Measurements from ENCODE around the gene PLEKHA7. TPM values are rescaled to one million over a fixed set of nuclear protein-coding genes. Genes with fewer than 3 reads are reported as not detected.

PLEKHA7 gene
- total RNA-seq, 1 donor from 2014 or later, result 43.2 TPM

DNA sequence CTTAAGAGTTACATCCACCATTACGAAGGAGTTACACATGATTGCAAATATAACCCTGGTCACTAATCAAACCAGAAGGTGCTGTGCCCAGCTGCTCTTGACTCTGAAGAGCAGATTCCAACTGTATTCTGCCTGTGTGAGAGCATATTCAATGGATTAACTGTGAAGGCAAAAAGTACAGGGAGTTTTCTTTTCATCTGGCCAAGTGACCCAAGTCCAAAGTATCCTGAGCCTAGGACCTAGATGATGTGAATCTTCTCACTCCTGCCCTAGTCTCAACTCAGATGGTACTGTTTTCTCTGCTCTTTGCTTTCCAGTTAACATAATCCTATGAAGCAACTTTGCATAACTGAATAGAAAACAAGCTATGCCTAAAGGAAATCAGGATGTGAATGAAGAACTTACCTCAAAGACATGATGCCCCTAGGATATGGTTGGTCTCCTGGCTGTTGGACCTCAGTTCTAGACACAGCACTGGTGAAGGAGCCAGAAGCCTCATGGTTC is 169.9 kb downstream of the PLEKHA7 start:
- no peak for DNase-seq (ENCODE audit: low spot score)

DNA sequence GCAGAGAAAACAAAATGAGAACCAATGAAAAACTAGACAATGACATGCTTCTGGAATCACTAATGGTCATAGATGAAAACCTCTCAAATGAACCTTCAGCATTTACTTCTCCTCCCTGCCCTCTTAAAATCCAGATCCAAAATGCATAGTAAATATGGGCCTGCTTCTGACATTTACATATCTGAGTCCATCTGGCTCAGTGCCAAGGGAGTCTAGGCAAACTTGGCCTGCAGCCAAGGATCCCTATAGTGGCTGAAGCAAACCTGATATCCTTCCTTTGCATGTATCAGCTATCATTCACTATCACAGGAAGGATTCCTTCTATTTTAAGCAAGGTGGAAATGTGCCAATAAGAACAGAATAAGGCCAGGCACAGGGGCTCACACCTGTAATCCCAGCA is 170.9 kb downstream of the PLEKHA7 start:
- DNase-seq (ENCODE audit: low spot score), result no peak

DNA sequence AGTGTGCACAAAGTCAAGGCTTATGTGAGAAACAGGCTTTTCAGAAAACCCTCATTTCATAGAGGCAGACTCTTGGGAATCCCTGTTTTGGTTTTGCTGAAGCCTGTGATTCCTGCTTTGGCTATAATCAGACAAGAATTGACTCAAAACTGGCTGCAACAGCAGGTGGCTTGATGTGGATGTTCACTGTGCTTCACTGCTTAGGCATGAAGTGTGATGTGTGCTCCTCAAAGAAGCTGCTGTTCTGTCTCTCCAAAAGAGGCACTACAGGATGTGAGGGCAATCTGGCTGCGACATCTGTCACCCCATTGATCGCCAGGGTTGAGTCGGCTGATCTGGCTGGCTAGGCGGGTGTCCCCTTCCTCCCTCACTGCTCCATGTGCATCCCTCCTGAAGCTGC is 172.2 kb downstream of the PLEKHA7 start:
- DNase-seq (ENCODE audit: low spot score), result no peak

DNA sequence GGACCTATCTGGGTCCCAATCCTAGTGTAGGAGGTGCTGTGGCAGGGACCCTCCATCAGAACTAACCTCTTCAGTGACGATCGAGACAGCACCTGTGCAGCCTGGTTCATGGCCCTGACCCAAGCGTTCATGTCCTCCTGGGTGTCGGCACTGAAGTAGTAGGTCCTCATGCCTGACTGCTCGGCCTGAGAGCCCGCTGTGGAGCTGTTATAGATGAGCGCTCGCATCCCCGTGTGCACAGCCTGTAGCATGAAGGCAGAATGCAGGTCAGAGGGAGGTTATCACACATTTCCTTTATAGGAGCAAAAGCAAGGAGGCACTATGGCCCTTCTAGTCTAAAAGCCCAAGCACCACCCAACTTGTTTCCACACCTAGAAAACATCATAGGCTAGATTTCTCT is 172.7 kb downstream of the PLEKHA7 start:
- no peak for DNase-seq (ENCODE audit: low spot score)

DNA sequence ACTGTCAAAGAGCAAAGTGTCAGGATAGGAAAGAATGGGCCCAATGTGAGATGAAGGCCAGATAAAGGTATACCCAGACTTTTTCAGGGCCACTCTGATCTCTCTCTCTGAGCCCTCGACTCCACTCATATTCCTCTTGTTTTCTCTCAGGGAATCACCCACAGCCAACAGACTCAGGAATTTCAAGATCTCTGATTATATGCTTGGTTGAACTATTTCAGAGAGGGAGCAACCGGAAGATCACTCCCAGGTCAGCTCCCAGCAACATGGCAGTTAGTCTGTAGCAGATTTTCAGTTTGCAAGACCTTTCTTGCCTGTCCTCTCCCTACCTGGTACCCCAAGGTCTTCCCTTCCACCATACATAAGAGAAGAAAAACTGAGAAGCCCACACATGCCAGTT is 173.3 kb downstream of the PLEKHA7 start:
- DNase-seq (ENCODE audit: low spot score), result no peak

DNA sequence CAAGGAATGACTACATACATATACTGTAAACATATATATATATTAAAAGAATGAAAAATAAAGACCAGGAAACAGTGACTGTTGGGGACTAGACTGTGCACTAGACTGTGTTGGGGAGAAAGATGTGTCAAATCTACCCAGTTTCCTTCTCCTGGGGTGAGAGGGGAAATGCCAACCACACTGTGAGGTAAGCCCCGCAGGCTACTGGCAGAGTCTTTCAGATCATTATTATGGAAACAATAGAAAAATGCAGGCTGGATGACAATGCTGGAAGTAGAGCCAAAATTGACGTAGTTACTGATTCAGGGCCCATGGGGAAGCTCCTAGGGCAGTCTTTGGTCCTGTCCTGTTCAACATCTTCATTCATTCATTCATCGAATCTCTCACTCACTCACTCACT is 174.4 kb downstream of the PLEKHA7 start:
- DNase-seq (ENCODE audit: low spot score), result no peak

DNA sequence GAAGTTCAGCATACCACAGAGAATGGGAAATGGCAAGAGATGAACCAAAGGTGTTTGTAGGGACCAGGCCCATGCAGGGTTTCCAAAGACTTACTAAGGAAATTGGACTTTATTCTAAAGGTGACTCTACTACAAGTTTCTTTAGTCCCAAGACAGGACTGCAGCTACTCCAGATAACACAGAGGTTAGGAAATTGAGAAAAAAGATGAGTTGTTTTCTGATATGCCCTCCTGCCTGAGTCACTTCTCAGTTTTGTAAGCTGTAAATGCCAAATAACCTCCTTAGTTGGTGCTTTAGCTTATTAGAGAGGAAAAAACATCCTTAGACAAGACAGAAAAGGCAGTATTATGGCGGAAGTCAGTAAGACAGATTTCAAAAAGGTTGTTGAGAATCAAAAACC is 179.8 kb downstream of the PLEKHA7 start:
- DNase-seq (ENCODE audit: low spot score), result no peak

DNA sequence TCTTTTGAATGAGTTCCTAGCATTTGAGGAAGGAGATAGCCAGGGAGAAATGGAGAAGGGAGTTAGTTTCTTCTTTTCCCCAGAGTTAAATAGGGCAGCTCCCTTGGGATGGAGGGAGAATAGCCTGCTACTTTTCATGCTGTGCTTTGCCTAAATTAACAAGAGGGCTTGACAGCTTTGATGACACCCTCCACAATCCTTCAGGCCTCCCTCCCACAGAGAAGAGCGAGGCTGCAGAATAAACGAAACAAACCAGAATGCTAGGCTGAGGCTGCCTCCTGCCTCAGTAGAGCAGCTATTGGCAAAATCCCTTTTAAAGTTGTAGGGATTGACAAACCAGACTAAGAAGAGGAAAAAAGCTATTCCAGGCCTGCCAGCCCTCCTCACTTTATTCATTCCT is 181.2 kb downstream of the PLEKHA7 start:
- no peak for DNase-seq (ENCODE audit: low spot score)

DNA sequence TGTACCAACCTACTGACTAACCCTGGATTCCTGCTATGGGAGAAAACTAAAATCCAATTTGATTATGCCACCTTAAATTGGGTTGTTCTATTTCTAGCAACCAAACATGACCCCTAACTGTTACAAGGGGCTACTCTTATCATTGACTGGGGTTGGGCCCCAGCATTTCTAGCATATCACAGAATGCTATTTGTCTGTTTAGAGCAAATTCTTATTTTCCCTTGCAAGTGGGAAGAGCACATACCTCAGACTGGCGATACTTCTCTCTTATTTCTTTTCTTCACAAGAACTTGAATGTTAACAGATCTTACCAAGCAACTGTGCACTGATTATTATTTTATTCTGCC is 182.0 kb downstream of the PLEKHA7 start:
- DNase-seq (ENCODE audit: low spot score), result no peak

DNA sequence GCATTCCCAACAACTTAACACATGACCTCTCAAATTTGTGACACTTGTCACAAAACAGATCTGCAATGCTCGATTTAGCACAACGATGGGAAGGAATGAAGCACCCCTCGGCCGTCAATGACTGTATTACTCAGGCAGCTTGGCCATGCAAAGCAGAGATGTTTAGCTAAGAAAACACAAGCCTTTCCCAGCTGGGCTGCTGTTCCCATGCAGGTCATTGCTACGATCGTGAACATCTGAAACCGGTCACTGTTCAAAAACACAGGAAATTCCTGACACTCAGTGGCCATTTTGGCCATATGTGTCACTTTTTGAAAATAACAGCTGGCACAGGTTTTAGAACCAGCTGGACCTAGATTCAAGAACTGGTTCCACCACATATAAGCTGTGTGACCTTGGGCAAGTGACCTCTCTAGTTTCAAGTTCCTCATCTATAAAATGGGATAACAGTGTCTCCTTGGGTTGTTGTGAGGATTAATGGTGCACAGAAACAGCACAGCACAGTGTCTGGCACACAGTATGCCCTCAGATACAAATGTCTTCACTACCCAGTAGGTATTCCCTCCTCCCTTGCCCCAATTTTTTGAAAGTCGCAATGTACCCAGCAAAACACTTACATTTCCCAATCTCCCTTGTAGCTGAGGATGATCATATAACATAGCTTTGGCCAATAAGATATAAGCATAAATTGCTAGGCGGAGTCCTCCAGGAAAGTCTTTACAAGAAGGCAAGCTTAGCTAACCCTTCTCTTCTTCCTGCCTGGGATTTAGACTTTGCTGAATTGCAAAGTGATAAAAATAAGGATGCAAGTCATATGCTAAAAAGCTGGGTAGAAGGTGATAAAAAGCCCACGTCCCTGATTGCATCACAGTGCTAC is 182.7 kb downstream of the PLEKHA7 start:
- DNase-seq (ENCODE audit: low spot score), result no peak

DNA sequence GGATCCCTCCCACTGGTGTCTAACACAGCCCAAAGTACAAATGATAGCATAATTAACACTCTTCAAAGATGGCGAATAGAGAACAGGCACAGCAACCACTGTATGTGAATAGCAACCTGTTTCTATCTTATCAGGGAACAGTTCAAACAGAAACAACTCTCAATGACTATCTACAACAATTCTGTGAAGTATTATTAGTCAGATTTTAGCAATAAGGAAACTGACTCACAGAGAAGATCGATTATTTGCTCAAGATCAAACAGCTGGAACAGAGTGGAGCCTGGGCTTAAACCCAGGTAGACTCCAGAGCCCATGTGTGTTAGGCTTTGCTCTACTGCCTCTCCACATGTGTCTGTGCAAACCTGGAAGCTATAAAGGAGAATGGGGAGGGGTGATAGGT is 187.1 kb downstream of the PLEKHA7 start:
- DNase-seq (ENCODE audit: low spot score), result no peak

DNA sequence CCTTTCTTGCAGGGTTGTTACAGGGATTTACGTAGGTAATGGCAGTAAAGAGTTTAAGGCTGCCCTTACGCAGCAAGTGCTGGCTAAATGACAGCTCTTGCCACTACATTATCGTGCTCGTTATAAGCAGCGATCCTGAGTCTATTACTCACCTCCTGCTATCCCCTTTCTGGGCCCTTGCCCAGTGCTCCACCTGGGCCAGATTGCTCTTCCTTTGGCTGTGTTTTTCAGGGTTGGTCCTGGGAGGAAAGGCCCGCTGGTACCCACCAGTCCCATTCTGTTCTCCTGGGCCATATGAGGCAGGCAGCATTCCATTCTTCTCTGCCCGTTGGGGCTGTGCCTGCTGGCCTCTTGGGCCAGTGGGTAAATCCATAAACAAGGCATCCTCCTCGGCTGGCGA is 188.2 kb downstream of the PLEKHA7 start:
- no peak for DNase-seq (ENCODE audit: low spot score)

DNA sequence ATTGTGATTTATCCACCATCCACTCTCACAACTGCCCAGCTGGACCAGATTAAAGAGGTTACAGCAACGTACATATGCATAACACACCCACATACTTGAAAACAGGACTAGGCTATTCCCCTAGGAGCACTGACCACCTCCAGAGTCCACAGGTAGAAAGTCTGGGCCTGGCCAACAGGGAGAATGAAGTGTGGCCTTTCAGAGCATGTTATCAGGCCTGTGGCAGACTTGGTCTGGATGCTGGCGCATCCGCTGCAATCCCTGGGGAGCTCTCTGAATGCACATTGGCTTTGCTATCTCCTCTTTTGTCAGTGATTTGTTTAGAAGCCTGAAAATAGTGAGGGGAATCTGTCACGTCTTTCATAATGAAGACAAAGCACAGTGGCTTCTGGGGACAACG is 189.1 kb downstream of the PLEKHA7 start:
- DNase-seq (ENCODE audit: low spot score), result no peak

DNA sequence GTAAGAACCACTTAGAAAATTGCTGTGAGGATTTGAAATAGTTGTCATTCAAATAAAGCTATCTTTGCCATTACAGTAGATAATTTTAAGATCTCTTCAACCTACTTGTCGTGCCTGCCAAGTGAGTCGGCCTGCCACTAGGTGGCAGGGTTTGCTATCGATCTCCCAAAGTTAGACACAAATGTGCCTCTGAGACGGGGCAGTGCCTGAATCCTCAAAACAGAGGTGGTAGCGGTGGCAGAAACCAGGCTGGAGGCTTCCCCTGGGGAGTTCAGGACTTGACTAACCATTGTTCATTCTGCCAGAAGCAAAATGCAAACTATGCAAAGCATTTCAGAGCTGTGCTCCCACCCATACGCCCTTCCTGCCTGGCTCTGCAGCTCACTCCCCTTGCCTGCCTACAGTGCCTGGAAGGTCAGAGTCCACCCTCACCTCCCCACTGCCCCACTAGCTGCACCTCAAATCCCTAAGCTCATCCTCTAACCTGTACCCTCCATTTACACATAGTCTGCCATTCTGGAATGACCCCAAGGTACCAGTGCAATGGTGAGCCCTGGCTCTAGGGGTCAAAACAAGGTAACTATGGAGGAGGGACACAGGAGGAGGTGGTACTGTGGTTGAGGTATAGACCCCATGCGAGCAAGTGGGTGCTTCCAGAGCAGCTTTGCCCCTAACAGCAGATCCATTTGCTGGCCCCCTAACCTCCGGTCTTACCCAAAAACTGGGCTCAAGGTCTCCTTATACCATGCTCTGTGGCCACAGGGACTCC is 193.7 kb downstream of the PLEKHA7 start:
- no peak for DNase-seq (ENCODE audit: low spot score)

DNA sequence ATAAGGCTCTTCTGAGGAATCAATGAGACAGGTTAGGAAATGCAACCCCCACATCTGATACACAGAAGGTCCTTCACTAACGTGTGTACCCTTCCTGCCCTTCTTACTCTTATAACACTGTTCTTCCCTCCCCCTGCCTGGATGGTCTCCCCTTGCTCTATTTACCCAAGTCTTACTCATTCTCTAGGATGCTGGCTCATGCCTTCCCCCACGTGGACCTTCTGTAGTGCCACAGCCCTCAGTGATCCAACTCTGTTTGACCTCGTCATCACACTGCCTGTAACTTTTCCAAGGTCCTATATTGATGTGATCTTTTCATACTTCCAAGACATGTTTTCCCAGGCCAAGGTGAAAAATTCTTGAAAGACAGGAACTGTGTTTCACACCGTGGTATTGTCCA is 195.9 kb downstream of the PLEKHA7 start:
- DNase-seq (ENCODE audit: low spot score), result no peak

DNA sequence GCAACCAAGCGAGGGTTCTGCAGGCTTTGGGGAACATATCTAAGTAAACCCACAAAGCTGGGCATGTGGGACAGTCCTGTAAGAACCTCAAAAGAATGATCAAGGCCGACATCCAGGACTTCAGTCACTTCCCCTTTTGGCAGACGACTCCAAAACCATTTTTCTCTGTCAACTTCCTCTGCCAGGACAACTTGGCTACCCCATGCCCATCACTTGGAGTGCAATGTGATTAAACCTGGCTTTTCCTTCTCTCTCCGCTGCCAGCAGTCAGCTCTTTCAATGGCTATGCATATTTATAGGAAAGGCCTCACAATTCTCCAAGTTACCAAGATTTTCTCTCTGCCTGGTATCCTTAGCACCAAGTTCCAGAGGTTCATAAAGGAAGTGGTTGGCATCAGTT is 196.9 kb downstream of the PLEKHA7 start:
- DNase-seq (ENCODE audit: low spot score), result no peak

DNA sequence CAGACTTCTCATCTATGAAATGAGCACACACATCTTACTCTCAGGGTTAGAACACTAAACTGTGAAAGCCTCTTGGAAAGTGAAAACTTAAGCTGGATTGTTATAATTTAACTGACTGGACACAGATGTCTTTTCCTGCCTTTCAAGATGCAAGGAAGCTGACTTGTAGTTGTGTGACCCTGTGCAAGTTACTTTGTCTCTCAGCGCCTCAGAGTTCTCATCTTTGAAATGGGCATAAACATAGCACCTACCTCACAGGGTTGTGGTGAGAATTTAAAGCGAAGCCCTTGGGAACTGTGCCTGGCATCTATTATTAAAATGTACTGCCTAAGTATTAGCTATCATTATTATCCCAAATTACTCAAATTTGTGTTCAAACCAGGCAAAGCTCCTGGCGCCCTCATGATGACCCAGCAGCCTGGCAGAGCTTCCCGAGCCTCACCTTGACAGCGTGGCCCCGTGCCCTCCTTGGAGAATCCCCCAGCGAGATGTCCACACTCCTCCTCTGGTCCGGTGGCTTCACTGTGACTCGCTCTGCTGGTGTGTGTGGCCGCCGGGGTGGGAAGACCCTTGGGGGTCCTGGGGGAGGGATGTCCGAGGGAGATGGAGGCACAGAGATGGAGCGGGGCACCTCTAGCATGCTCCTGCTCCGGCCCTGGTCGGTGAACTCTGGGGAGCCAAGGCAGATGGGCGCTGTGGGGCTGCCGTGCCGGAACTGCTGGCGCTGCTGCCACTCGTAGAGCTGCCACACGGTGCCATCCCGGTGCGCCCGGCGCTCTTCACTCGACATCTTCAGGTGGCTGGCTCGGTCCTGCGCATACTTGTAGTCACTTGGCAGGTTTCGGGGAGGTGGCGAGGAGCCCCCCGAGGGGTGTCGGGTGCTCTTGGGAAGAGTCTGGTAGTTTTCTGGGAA is 197.6 kb downstream of the PLEKHA7 start:
- no peak for DNase-seq (ENCODE audit: low spot score)

DNA sequence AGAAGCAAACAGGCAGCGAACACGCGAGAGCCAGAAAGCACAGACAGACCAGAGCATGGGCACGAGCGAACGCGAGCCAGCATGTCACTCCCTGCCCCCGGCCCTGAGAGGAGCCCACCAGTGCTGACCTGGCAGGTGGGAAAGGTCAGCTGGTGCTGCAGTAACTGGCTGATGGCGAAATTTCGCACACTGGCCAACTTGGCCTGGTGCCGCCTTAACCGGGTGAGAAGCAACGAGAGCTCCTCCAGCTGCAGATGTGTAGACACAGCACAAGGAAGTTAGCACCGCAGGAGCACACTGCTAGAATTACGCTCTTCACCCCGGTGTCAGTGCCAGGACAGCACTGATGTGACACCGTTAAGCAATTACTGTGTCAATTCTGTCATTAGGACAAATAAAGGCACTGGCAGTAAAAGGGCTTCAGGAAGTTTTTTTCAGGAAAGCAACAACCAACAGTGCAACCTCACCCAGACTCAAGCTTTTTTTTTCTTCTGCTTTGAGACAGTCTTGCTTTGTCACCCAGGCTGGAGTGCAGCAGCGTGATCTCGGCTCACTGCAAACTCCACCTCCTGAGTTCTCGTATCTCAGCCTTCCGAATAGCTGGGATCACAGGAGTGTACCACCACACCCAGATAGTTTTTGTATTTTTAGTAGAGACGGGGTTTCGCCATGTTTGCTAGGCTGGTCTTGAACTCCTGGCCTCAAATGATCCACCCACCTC is 199.0 kb downstream of the PLEKHA7 start:
- DNase-seq (ENCODE audit: low spot score), result no peak

DNA sequence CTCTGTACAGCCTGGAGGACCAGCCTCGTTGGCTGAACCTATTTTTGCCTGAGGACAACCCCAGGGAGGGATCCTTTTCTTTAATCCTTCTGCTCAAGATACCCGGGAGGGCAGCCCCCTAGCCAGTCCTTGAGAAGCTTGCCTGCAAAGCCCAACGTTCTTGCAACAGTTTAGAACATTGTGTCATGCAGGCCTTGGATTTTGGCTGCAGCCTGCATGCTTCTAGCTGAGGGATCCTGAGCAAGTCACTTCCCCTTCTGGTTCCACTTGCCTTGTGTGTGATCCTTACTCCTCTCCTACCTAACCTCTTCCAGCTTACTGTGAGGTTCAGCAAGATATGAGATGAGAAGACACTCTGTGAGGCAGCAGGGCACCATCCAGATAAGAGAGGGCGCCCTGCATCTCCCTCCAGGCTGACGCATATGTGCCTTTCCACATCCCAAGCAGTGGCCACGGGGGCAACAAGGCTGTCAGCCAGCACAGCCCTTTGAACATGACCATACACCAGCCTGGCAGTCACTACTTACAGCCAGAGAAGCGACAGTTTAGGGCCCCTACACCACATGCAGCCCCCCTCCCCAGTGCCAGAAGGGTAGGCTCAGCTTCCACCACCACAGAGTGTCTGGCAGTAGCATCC is 199.7 kb downstream of the PLEKHA7 start:
- DNase-seq (ENCODE audit: low spot score), result no peak

DNA sequence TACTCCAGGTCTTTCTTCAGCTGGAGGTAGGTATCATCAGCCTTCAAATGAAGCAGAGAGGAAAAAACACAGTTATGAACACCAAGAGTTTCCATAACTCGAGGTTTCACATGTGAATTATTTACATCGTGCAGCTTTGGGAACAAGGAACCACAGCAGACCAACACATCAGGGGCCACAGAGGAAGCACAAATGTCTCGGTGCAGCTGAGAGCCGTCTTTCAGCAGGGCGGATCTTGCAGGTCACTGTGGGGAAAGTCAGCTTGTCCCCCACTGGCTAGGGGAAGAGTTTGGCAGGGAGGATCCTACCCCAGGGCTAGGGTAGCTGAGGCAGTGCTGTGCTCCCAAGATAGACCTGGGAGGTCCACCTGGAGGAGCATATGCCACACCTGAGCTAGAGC is 201.1 kb downstream of the PLEKHA7 start:
- peak; percentile 47 for DNase-seq (ENCODE audit: low spot score)
